Esophagus muscularis mucosa (tissue), 4 donors: ENCODE measurements around the gene VPS9D1.

Experiments
- CTCF ChIP-seq, 3 experiments: fragments of 200-600 bp in 2 of 3; fragments of 450-650 bp in 1 of 3; sonication (generic) in 2 of 3; IDR thresholded peaks; one replicate each; pipeline ENCODE4 v1.5.1; 2017 to 2019; ENCODE audit warnings: antibody characterized with exemption in 3 of 3, mild to moderate bottlenecking in 2 of 3, moderate library complexity in 1 of 3
- EP300 ChIP-seq: sonication (generic); formaldehyde crosslinking; IDR thresholded peaks from one replicate; pipeline ENCODE4 v1.6.1; 2017; ENCODE audit warnings: antibody characterized with exemption
- POLR2A ChIP-seq: fragments of 450-650 bp; IDR thresholded peaks from one replicate; pipeline ENCODE4 v1.6.1; 2017; ENCODE audit warnings: antibody characterized with exemption, moderate library complexity, mild to moderate bottlenecking, low read depth
- POLR2AphosphoS5 ChIP-seq, 2 donors: sonication (generic); formaldehyde crosslinking; IDR thresholded peaks; one replicate each; pipeline ENCODE4 v1.6.1; 2017; ENCODE audit warnings: antibody characterized with exemption in 2 of 2

- TF ChIP-seq POLR2AphosphoS5 (IDR thresholded peaks at IDR 0.05) (no peak), CTCF (IDR thresholded peaks at IDR 0.05) (no peak), POLR2A (no peak), EP300 (no peak)
These were observed 8.4 kb downstream of the VPS9D1 start for GRCh38 chr16:89712274-89712781.
